ENCODE data around the gene CXCR4.

- TF ChIP-seq MTF1 (CRISPR knock-in tag; IDR thresholded peaks at IDR 0.05; ENCODE audit: borderline replicate concordance), result no peak
- no peak for TF ChIP-seq CHD4 (IDR thresholded peaks at IDR 0.05; ENCODE audit: insufficient read depth, insufficient replicate concordance, low read depth, low read length, poor library complexity, severe bottlenecking)
- no peak for TF ChIP-seq RUNX1 (IDR thresholded peaks at IDR 0.05; ENCODE audit: low read depth)
- TF ChIP-seq SIX5 (IDR thresholded peaks at IDR 0.05; ENCODE audit: borderline replicate concordance in 1 of 2, insufficient read depth in 1 of 2, low read depth in 1 of 2, low read length in 2 of 2), result no peak
- no peak for TF ChIP-seq ZNF318 (IDR thresholded peaks at IDR 0.05; ENCODE audit: borderline replicate concordance in 1 of 2, low read depth in 1 of 2)
- TF ChIP-seq TCF7 (IDR thresholded peaks at IDR 0.05; ENCODE audit: borderline replicate concordance), result no peak
- no peak for TF ChIP-seq NBN (IDR thresholded peaks at IDR 0.05; ENCODE audit: low read depth)
Measured at GRCh38 chr2:136067459-136067858, 50.5 kb downstream of the CXCR4 start.

All from K562 (cell line).